Measurements from ENCODE around the gene GNG13.
"Not testable (repeated sequence)": the region's sequence is repeated elsewhere in the genome, so short reads cannot be mapped to it uniquely, and the experiment has no call there.

GNG13 gene

GRCh38 chr16:822174-822908, 21.8 kb upstream of the GNG13 start:
- Histone ChIP-seq H3K9me3 (ENCODE audit: control insufficient read depth, low read length) (no peaks in the 10 kb centered on the region), H3K4me1 (ENCODE audit: control insufficient read depth, insufficient read depth, low read length) (no peaks in the 10 kb centered on the region), H3K27me3 (ENCODE audit: control insufficient read depth, insufficient read depth, low read length, poor library complexity, severe bottlenecking) (peaks cover 81% of the 10 kb centered on the region), H3K27ac (ENCODE audit: insufficient read depth, low read depth, low read length, poor library complexity, severe bottlenecking) (no peak overlapping the region), H3K36me3 (ENCODE audit: control insufficient read depth, insufficient read depth, low read length) (no peaks in the 10 kb centered on the region), H3K4me3 (ENCODE audit: insufficient read depth, low read depth, low read length) (no peak overlapping the region)
- WGBS, 2 experiments = 93 to 94% methylated on average over 21 of the region's 21 CpGs

GRCh38 chr16:821751-822150, 21.2 kb upstream of the GNG13 start:
- H3K4me1 ChIP-seq (ENCODE audit: control insufficient read depth, insufficient read depth, low read length) = no peaks in the 10 kb centered on the region
- H3K4me3 ChIP-seq (ENCODE audit: insufficient read depth, low read depth, low read length) = no peak overlapping the region
- 66 to 71% methylated on average over 13 of the region's 13 CpGs for WGBS, 2 experiments
- no peaks in the 10 kb centered on the region for H3K36me3 ChIP-seq (ENCODE audit: control insufficient read depth, insufficient read depth, low read length)
- H3K27ac ChIP-seq (ENCODE audit: insufficient read depth, low read depth, low read length, poor library complexity, severe bottlenecking) = no peak overlapping the region
- peaks cover 84% of the 10 kb centered on the region for H3K27me3 ChIP-seq (ENCODE audit: control insufficient read depth, insufficient read depth, low read length, poor library complexity, severe bottlenecking)
- no peaks in the 10 kb centered on the region for H3K9me3 ChIP-seq (ENCODE audit: control insufficient read depth, low read length)

- H3K27ac ChIP-seq (ENCODE audit: insufficient read depth, low read depth, low read length, poor library complexity, severe bottlenecking) = no peak overlapping the region
- no peaks in the 10 kb centered on the region for H3K36me3 ChIP-seq (ENCODE audit: control insufficient read depth, insufficient read depth, low read length)
- H3K4me1 ChIP-seq (ENCODE audit: control insufficient read depth, insufficient read depth, low read length) = no peaks in the 10 kb centered on the region
- no peaks in the 10 kb centered on the region for H3K9me3 ChIP-seq (ENCODE audit: control insufficient read depth, low read length)
- H3K4me3 ChIP-seq (ENCODE audit: insufficient read depth, low read depth, low read length) = no peak overlapping the region
- H3K27me3 ChIP-seq (ENCODE audit: control insufficient read depth, insufficient read depth, low read length, poor library complexity, severe bottlenecking) = peaks cover 83% of the 10 kb centered on the region
- WGBS, 2 experiments = 8 to 10% methylated on average over 12 of the region's 12 CpGs
Observed at GRCh38 chr16:820748-821147, 20.2 kb upstream of the GNG13 start.

DNA sequence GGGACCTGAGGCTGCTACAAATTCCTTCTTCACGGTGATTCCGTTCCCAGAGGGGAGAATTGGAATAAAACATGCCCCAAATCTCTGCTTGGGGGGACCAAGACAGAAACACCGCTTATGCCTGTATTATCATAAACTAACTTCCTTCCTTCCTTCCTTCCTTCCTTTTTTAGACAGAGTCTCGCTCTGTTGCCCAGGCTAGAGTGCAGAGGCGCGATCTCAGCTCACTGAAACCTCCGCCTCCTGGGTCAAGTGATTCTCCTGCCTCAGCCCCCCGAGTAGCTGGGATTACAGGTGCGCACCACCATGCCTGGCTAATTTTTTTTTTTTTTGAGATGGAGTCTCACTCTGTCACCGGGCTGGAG, 19.5 kb upstream of the GNG13 start:
- 91 to 93% methylated on average over 10 of the region's 10 CpGs for WGBS, 2 experiments
- peaks cover 80% of the 10 kb centered on the region for H3K27me3 ChIP-seq (ENCODE audit: control insufficient read depth, insufficient read depth, low read length, poor library complexity, severe bottlenecking)
- H3K36me3 ChIP-seq (ENCODE audit: control insufficient read depth, insufficient read depth, low read length); H3K4me3 ChIP-seq (ENCODE audit: insufficient read depth, low read depth, low read length); H3K27ac ChIP-seq (ENCODE audit: insufficient read depth, low read depth, low read length, poor library complexity, severe bottlenecking); H3K4me1 ChIP-seq (ENCODE audit: control insufficient read depth, insufficient read depth, low read length); H3K9me3 ChIP-seq (ENCODE audit: control insufficient read depth, low read length): not testable (repeated sequence)

GRCh38 chr16:819336-820043, 19.0 kb upstream of the GNG13 start:
- H3K4me1 ChIP-seq (ENCODE audit: control insufficient read depth, insufficient read depth, low read length) = no peaks in the 10 kb centered on the region
- H3K9me3 ChIP-seq (ENCODE audit: control insufficient read depth, low read length) = no peaks in the 10 kb centered on the region
- no peak overlapping the region for H3K27ac ChIP-seq (ENCODE audit: insufficient read depth, low read depth, low read length, poor library complexity, severe bottlenecking)
- H3K36me3 ChIP-seq (ENCODE audit: control insufficient read depth, insufficient read depth, low read length) = no peaks in the 10 kb centered on the region
- WGBS, 2 experiments = 92 to 94% methylated on average over 23 of the region's 23 CpGs
- H3K27me3 ChIP-seq (ENCODE audit: control insufficient read depth, insufficient read depth, low read length, poor library complexity, severe bottlenecking) = peaks cover 80% of the 10 kb centered on the region
- H3K4me3 ChIP-seq (ENCODE audit: insufficient read depth, low read depth, low read length) = no peak overlapping the region

DNA sequence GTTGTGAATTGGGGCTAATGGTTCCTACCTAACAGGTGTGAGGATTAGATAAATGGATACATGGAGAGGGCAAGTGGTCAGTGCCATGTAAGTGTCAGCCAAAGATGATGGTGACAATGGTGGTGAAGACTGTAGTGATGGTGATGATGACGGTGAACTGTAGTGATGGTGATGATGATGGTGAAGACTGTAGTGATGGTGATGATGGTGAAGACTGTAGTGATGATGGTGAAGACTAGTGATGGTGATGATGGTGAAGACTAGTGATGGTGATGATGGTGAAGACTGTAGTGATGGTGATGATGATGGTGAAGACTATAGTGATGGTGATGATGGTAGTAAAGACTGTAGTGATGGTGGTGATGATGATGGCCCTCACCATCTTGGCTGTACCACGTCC, 18.1 kb upstream of the GNG13 start:
- H3K4me3 ChIP-seq (ENCODE audit: insufficient read depth, low read depth, low read length) = no peak overlapping the region
- H3K4me1 ChIP-seq (ENCODE audit: control insufficient read depth, insufficient read depth, low read length) = no peaks in the 10 kb centered on the region
- H3K27ac ChIP-seq (ENCODE audit: insufficient read depth, low read depth, low read length, poor library complexity, severe bottlenecking) = no peak overlapping the region
- peaks cover 79% of the 10 kb centered on the region for H3K27me3 ChIP-seq (ENCODE audit: control insufficient read depth, insufficient read depth, low read length, poor library complexity, severe bottlenecking)
- H3K36me3 ChIP-seq (ENCODE audit: control insufficient read depth, insufficient read depth, low read length) = no peaks in the 10 kb centered on the region
- 82 to 88% methylated on average over 2 of the region's 2 CpGs for WGBS, 2 experiments
- H3K9me3 ChIP-seq (ENCODE audit: control insufficient read depth, low read length) = no peaks in the 10 kb centered on the region

GRCh38 chr16:818132-818531, 17.6 kb upstream of the GNG13 start:
- H3K27ac ChIP-seq (ENCODE audit: insufficient read depth, low read depth, low read length, poor library complexity, severe bottlenecking) = no peak overlapping the region
- no peak overlapping the region for H3K4me3 ChIP-seq (ENCODE audit: insufficient read depth, low read depth, low read length)
- H3K27me3 ChIP-seq (ENCODE audit: control insufficient read depth, insufficient read depth, low read length, poor library complexity, severe bottlenecking) = peaks cover 79% of the 10 kb centered on the region
- no peaks in the 10 kb centered on the region for H3K36me3 ChIP-seq (ENCODE audit: control insufficient read depth, insufficient read depth, low read length)
- H3K4me1 ChIP-seq (ENCODE audit: control insufficient read depth, insufficient read depth, low read length) = no peaks in the 10 kb centered on the region
- no peaks in the 10 kb centered on the region for H3K9me3 ChIP-seq (ENCODE audit: control insufficient read depth, low read length)
- 94 to 96% methylated on average over 8 of the region's 8 CpGs for WGBS, 2 experiments

DNA sequence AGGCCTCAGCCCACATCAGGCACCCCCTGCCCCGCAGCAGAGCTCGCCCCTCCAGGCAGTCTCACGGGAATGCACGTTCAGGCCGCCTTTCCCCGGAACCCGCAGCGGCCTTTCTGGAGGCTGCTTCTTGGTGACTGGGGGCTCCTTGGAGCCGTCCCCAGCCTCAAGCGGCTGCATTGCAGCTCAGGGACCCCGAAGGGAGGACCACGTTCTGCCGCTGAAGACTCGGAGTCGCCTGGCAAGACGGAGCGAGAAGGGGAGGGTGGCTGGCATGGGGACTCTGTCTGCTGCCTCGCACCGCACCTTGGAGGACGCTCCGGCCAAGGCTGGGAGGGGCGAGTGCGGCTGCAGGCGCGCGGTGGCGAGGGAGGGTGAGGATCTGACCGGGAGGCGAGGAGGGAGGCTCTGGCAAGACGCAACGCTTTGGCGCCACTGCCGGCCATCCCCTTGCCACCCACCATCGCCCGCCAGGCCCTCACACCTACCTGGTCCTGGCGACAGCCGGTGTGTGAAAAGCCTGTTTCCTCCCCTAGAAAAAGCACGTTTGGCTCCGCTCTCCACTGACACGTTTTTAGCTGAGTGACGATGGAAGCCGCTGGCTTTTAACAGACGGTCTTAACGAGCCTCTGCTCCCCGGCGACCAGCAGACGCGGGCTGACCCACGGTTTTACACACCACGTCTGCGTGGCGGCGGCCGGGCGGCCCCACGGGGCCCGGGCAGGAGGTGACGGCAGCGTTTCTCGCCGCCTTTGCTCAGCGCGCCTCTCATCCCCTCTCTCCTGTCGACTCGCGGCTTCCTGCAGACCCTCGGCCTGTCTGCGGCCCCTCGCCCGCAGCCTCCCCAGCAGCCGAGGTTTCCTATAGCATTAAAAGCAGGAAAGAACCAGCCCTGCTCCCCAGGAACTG, 16.7 kb upstream of the GNG13 start:
- H3K27ac ChIP-seq (ENCODE audit: insufficient read depth, low read depth, low read length, poor library complexity, severe bottlenecking) = no peak overlapping the region
- H3K36me3 ChIP-seq (ENCODE audit: control insufficient read depth, insufficient read depth, low read length) = no peaks in the 10 kb centered on the region
- no peaks in the 10 kb centered on the region for H3K9me3 ChIP-seq (ENCODE audit: control insufficient read depth, low read length)
- H3K4me1 ChIP-seq (ENCODE audit: control insufficient read depth, insufficient read depth, low read length) = no peaks in the 10 kb centered on the region
- 94% methylated on average over 71 of the region's 71 CpGs for WGBS, 2 experiments
- no peak overlapping the region for H3K4me3 ChIP-seq (ENCODE audit: insufficient read depth, low read depth, low read length)
- peaks cover 80% of the 10 kb centered on the region for H3K27me3 ChIP-seq (ENCODE audit: control insufficient read depth, insufficient read depth, low read length, poor library complexity, severe bottlenecking)

DNA sequence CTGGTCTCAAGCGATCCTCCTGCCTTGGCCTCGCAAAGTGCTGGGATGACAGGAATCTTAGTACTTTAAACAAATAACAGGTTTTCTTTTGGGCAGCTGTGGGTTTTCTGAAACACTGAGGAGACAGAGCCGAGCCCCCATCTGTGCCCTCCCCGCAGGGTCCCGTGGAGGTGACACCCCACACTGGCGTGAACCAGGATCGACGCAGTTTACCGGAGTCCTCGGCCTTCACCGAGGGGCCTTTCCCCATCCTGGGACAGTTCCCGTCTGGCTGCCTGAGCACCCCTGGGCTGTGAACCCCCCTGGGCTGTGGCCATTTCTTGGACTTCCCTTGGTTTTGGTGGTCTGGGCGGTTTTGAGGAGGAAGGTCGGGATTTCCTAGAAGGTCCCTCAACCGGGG, 15.3 kb upstream of the GNG13 start:
- H3K27me3 ChIP-seq (ENCODE audit: control insufficient read depth, insufficient read depth, low read length, poor library complexity, severe bottlenecking) = peaks cover 73% of the 10 kb centered on the region
- no peak overlapping the region for H3K27ac ChIP-seq (ENCODE audit: insufficient read depth, low read depth, low read length, poor library complexity, severe bottlenecking)
- H3K9me3 ChIP-seq (ENCODE audit: control insufficient read depth, low read length) = no peaks in the 10 kb centered on the region
- H3K4me1 ChIP-seq (ENCODE audit: control insufficient read depth, insufficient read depth, low read length) = no peaks in the 10 kb centered on the region
- WGBS, 2 experiments = 94 to 95% methylated on average over 15 of the region's 15 CpGs
- H3K4me3 ChIP-seq (ENCODE audit: insufficient read depth, low read depth, low read length) = no peak overlapping the region
- H3K36me3 ChIP-seq (ENCODE audit: control insufficient read depth, insufficient read depth, low read length) = no peaks in the 10 kb centered on the region

- Histone ChIP-seq H3K4me1 (ENCODE audit: control insufficient read depth, insufficient read depth, low read length) (no peaks in the 10 kb centered on the region), H3K36me3 (ENCODE audit: control insufficient read depth, insufficient read depth, low read length) (no peaks in the 10 kb centered on the region), H3K9me3 (ENCODE audit: control insufficient read depth, low read length) (no peaks in the 10 kb centered on the region), H3K27ac (ENCODE audit: insufficient read depth, low read depth, low read length, poor library complexity, severe bottlenecking) (no peak overlapping the region), H3K4me3 (ENCODE audit: insufficient read depth, low read depth, low read length) (no peak overlapping the region), H3K27me3 (ENCODE audit: control insufficient read depth, insufficient read depth, low read length, poor library complexity, severe bottlenecking) (peaks cover 72% of the 10 kb centered on the region)
- WGBS, 2 experiments = 96% methylated on average over 9 of the region's 9 CpGs
Observed at GRCh38 chr16:814974-815373, 14.4 kb upstream of the GNG13 start.
